ENCODE results near the gene SLC43A2.

The SLC43A2 gene

GRCh38 chr17:1643999-1644492, 15.4 kb upstream of the SLC43A2 start:
- DNase-seq (ENCODE audit: low read depth): no peak

DNA sequence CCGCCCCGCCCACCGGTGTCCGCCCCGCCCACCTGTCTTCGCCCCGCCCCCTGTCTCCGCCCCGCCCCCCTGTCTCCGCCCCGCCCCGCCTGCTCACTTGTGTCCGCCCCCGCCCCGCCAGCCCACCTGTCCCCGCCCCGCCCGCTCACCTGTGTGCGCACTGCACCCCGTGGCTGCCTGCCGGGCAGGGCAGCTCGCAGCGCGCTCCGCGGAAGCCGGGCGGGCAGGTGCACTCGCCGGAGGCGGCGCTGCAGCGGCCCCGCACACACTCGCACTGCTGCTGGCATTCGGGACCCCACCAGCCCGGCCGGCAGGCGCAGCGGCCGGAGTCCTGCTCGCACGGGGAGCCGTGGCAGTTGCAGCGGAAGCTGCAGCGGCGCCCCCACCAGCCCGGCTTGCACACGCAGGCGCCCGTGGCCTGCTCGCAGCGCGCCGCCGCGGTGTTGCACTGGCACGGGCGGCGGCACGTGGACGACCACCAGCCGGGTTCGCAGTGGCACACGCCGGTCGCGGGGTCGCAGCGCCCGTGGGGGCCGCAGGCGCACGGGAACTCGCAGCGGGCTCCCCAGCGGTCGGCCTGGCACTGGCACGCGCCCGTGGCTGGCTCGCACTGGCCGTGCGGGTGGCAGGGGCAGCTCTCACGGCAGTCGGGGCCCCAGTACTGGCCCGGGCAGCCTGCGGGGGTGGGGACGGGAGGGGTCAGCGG, 14.8 kb upstream of the SLC43A2 start:
- no peak for DNase-seq (ENCODE audit: low read depth)

DNA sequence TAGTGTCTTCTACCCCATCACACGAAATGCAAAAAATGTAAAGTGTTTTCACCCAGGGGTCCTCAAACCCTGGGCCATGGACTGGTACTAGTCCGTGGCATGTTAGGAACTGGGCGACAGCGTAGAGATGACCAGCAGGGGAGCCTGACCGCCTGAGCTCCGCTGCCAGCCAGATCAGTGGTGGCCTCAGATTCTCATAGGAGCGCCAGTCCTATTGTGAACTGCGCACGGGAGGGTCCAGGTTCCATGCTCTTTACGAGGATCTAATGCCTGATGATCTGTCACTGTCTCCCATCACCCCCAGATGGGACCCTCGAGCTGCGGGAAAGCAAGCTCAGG, 12.4 kb upstream of the SLC43A2 start:
- DNase-seq (ENCODE audit: low read depth): no peak

DNA sequence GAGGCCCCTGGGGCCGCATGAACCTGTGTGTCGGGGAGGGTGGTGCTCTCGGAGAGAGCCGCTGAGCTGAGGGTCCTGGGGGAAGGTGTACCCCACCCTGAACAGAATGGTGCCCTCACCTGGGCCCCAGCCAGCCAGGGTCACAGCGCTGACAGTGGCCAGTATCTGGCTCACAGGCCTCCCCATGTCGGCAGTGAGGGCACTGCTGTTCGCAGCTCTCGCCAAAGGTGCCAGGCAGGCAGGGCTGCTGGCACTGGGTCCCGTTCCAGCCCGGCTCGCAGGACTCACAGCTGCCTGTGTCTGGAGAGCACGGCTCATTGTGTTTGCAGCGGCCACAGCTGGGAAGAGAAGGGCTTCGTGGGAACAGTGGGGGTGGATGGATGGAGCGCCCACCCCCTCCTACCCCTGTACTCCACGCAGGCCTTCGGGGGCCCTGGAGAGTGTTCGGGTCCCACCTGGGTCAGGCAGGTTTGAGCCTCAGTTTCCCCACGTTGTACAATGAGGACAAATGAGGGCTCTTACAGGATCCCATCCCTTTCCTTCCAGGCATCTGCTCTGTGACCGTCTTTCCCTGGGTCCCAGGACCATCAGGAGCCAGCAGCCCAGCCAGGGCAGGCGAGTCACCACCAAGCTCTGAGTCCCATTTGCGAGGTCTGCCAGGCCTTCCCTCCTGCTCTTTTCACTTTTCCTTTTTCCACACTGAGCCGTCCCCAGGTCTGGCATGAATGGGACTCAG, 11.9 kb upstream of the SLC43A2 start:
- DNase-seq (ENCODE audit: low read depth): no peak

DNA sequence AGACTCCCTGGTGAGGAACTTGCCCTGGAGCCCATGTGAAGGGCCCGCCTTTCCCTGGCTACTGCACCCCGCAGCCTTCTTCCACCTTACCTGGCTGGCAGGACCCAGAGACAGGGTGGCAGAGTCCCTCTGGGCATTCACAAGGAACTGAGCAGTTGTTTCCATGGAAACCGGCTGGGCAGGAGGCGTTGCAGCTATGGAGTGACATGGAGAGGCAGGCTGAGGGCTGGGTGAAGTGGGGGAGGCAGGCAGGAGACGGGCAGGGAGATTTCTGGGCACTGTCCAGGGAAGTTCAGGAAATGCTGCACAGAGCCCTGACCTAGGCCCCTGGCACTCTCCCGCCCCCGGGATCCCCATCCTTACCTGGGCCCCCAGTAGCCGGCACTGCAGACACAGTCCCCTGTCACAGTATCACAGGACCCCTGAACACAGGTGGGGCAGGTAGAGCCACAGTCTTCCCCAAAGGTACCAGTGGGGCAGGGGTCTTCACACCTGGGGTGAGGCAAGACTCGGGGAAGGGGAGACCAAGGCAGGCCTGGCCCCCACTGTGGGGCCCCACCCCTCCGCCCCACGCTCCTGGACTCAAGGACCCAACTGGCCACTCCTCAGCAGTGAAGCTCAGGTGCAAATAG, 11.0 kb upstream of the SLC43A2 start:
- DNase-seq (ENCODE audit: low read depth): no peak

DNA sequence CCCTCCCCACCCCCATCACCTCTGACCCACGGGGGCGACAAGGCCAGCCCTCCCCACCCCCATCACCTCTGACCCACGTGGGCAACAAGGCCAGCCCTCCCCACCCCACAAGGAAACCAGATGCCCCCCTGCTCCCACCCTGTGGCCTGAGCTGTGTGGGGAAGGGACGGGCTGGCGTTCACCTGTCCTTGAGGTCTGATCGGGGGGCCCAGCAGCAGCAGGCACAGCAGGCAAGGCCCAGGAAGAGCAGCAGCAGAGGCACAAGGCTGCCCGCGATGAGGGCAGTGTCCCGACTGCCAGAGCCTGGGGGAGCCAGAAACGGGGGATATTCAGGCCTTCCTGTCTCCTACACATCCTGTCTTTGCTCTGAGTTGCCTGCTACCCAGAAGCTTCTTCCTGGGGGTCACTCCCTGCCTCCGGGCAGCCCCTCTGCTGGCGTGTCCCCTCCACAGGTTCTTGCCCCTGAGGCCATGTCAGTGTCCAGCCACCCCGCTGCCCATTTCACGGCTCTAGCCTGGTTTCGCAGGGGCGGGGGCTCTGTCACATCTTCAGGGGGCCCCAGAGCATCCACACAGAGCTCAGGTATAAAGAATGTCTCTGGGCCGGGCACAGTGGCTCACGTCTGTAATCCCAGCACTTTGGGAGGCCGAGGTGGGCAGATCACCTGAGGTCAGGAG, 10.1 kb upstream of the SLC43A2 start:
- no peak for DNase-seq (ENCODE audit: low read depth)

GRCh38 chr17:1638171-1638590, 9.5 kb upstream of the SLC43A2 start:
- DNase-seq (ENCODE audit: low read depth): no peak

DNA sequence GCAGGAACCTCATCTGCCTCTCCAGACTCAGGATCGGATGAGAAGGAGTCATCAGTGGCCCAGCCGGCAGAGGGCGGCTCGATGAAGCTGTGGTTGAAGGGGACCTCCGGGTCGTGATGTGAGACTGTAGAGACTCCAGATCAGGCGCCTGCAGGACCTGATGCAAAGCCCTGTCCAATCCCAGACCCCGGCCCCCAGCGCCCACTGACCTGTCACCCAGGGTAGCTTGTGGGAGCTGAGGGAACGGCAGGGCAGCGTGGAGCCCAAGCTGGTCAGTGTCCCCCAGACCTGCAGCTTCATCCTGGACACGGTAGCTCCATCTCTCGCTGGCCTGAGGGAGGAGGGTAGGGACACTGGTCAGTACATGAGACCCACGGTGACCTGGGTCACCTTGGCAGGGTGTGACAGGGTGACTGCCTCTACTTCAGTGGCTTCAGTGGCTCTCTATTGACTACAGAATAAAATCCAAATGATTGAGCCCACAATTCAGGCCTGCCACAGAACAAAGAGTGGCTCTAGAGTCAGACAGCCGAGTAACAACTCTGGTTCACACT, 8.2 kb upstream of the SLC43A2 start:
- no peak for DNase-seq (ENCODE audit: low read depth)

DNA sequence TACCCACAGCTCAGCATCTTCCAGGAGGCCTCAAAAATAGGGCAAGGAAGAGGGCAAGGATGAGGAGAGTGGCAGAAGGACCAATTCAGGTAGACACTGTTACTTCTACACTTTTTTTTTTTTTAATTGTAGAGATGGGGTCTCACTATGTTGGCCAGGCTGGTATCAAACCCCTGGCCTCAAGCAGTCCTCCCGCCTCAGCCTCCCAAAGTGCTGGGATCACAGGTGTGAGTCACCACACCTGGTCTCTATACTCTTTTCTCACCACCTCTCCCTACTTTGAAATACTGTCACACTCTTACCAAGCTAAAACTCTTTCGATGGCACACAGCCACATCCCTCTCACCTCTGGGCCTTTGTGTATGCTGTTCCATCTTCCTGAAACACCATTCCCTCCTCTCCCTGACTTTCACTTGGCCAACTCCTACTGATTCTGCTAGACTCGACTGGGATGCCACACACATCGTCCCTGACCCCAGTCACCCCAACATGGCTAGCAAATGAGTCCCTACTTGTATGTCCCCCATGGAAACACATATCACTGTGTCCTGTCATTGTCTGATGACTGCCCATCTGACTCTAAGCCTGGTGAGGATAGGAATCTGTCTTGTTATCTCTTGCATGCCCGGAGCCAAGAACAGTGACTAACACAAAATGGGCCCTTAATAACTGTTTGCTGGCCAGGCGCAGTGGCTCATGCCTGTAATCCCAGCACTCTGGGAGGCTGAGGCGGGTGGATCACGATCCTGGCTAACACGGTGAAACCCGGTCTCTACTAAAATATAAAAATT, 7.2 kb upstream of the SLC43A2 start:
- no peak for DNase-seq (ENCODE audit: low read depth)

- DNase-seq (ENCODE audit: low read depth): no peak
These were observed 6.4 kb upstream of the SLC43A2 start for GRCh38 chr17:1634841-1635650.

DNA sequence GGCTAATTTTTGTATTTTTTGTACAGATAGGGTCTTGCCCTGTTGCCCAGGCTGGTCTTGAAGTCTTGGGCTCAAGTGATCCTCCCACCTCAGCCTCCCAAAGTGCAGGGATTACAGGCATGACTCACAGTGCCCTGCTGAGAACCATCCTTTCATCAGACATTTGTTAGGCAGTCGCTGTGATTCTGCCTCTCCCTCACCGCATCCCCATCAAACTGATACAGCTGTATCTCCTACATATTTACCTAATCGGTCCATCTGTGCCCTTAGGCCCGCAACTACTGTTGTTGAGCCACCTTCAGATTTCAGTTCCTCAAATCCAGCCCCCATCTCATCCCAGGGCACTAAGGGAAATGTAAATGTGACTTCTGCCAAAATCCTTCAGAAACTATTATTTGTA, 2.0 kb upstream of the SLC43A2 start:
- no peak for DNase-seq (ENCODE audit: low read depth)

DNA sequence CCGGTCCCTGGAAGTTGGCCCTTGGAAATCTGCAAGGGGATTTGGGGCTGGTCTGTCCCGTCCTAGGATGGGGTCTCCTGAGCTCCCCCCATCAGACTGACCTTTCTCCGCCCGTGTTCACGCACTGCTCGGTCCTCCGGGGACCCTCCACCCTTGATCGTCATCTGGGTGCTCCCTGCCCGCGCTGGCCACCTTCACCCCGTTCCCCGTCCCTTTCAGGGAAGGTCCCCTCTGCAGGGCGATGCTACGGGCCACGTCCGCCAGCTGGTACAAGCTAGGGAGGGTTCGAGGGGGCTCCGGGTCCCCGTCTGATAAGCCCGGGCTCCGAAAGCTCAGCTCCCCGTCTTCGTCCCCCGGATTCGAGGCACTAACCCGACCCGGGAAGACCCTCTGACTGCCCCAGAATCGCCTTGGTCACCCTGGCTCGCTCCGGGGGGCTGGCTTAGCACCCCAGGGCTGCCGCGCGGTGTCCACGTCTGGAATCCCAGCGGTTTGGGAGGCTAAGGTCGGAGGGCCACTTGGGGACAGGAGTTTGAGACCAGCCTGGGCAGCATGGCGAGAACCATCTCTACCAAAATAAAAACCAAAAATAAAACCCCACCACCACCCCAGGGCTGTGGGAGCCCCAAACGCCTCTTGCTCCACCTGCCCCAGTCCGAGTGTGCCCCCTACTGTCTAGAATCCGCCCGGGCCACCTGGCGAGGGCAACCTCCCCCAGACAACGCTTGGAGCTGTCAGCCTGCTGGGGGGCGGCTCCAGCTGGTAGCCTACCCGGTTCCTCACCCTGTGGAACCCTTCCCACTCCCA, 1.1 kb upstream of the SLC43A2 start:
- peak; percentile 68 for DNase-seq (ENCODE audit: low read depth)

DNA sequence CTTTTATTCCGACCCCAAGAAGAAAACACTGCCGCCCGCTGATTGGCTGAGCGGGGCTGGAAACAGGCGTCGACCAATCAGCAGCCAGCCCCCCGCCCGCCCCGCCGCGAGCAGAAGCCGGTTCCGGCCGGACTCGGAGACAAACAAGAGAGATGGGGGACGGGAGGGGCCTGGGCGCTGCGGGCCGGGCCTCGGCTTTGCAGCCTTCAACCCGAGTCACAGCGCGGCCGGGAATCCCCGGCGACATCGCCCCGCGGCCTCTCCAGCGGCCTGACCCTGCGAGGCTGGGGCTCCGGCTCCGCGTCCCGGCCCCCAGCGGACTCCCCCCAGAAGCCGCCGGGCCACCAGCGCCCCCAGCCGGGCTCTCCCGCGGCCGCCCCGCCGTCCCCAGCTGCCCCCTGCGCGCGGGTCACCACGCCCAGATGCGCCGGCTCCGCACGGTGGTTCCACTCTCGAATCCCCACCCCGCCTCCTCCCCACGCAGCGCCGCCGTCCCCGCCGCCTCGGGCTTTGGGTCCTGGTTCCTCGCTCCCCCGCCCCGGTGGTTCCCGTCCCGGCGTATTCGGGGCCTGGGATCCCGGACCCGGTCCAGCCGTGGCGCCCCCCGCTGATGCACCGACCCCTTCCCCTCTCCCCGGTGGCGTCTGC, 346 bp upstream of the SLC43A2 start:
- DNase-seq (ENCODE audit: low read depth): peak; percentile 87

- no peak for DNase-seq (ENCODE audit: low read depth)
These were observed 1.3 kb downstream of the SLC43A2 start for GRCh38 chr17:1627182-1627981.

DNA sequence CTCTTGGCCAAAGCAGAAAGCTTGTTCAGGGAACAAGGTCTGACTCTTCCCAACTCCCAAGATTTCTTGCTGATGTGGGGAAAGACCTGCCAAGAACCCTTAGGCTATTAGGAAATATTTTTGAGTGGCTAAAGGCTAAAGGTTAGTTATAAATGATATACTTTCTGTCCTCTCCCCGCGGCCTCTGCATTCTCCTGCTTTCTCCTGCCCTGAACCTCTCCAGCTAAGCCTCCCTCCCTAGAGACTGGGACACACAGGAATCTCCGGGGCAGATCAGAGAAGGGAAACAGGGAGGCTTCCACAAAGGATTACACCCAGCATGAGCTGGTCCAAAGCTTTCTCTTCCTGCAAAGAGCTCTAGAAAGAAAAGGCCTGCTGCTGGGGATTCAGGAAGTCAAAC, 2.3 kb downstream of the SLC43A2 start:
- no peak for DNase-seq (ENCODE audit: low read depth)

DNA sequence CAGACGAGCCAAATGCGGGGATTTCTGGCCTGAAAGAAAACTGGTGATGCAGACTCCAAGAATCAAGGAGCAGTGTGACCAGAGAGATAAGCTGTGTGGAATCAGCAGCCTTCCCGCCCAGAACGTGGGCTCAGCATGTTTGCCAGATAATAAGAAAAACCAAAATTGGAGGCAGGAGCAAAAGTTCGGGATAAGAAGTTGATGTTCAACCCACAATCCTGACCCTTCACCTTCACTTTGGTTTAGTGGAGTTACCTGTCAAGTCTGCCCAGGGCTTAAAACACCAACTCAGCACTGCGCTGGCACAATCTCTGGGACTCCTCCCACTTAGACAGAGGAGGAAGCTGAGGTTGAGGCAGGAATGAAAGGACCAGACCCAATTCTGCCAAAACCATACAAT, 3.1 kb downstream of the SLC43A2 start:
- DNase-seq (ENCODE audit: low read depth): no peak

DNA sequence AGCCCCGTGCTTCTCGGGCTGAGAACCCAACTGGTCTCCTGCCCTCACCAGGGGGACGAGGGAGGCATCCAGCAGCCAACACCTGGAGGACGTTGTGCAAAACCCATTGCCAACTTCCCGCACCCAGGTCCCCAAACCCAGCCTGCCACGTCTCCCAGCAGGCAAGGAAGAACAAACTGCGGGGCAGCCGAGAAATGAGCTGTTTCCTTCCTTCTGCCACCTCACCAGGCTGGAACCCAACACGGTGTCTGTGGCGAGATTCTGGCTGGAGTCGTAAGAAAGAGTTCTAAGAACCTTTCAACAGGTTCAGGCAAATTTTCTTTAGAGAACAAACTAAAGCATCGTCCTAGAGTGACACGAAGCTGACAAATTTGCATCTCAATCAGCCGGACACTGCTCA, 3.6 kb downstream of the SLC43A2 start:
- no peak for DNase-seq (ENCODE audit: low read depth)

DNA sequence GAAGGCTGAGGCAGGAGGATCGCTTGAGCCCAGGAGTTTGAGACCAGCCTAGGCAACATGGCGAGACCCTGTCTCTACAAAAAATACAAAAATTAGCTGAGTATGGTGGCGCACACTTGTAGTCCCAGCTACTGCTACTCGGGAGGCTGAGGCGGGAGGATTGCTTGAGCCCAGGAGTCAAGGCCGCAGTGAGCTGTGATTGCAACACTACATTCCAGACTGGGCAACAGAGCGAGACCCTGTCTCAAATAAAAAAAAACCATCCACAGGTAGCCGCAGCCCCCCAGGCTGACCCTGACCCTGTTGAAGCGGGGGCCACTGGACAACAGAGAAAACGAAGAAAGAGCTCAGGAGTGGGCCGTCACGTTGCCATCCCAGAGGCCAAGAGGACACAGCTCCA, 4.0 kb downstream of the SLC43A2 start:
- no peak for DNase-seq (ENCODE audit: low read depth)
